ENCODE data around the gene RECQL5.

RECQL5 gene

GRCh38 chr17:75590314-75590761, 76.6 kb downstream of the RECQL5 start:
- H3K9me3 ChIP-seq (ENCODE audit: control insufficient read depth, low read length) = peaks cover 4% of the 10 kb centered on the region
- no peak overlapping the region for H2BK5ac ChIP-seq (ENCODE audit: low read depth, low read length, poor library complexity, severe bottlenecking)
- H3K36me3 ChIP-seq (ENCODE audit: control insufficient read depth in 1 of 2, insufficient read depth in 2 of 2, low read depth in 1 of 2, low read length in 2 of 2) = no peaks in the 10 kb centered on the region
- no peak for DNase-seq
- H2BK120ac ChIP-seq (ENCODE audit: low read depth, low read length) = no peak overlapping the region
- no peak overlapping the region for H3K18ac ChIP-seq (ENCODE audit: low read depth in 1 of 2, low read length in 2 of 2)
- H3K27ac ChIP-seq (ENCODE audit: low read length, poor library complexity, severe bottlenecking) = no peak overlapping the region
- peaks cover 17% of the 10 kb centered on the region for H3K4me1 ChIP-seq (ENCODE audit: control insufficient read depth, insufficient read depth, low read depth, low read length)
- H4K8ac ChIP-seq (ENCODE audit: low read length) = no peak overlapping the region
- no peak overlapping the region for H2AK5ac ChIP-seq (ENCODE audit: low read length, severe bottlenecking)
- peaks cover 15 to 67% of the 10 kb centered on the region in 2 experiments for H3K27me3 ChIP-seq (ENCODE audit: control insufficient read depth in 1 of 2, insufficient read depth in 1 of 2, low read length in 2 of 2)
- H3K4me2 ChIP-seq (ENCODE audit: low read length, poor library complexity, severe bottlenecking) = no peak overlapping the region
- H3K79me1 ChIP-seq (replicated peaks; ENCODE audit: low read length, poor library complexity, severe bottlenecking) = no peaks in the 10 kb centered on the region
- no peak overlapping the region for H2BK12ac ChIP-seq (ENCODE audit: low read length in 2 of 2)
- no peak overlapping the region for H2AFZ ChIP-seq (ENCODE audit: low read depth, low read length)
- no peak overlapping the region for H3K4ac ChIP-seq (ENCODE audit: low read depth in 1 of 2, low read length in 2 of 2)
- H3K14ac ChIP-seq (ENCODE audit: low read length in 2 of 2) = no peak overlapping the region
- H4K91ac ChIP-seq (ENCODE audit: low read length) = no peak overlapping the region
- 93% methylated on average over 8 of the region's 8 CpGs for WGBS
- no peak overlapping the region for H3K4me3 ChIP-seq (ENCODE audit: insufficient read depth in 1 of 2, low read depth in 1 of 2, low read length in 2 of 2)
- H2BK15ac ChIP-seq (ENCODE audit: low read depth, poor library complexity, severe bottlenecking) = no peak overlapping the region
- no peak overlapping the region for H3K9ac ChIP-seq (ENCODE audit: low read length)
- no peak overlapping the region for H3K23ac ChIP-seq (ENCODE audit: low read length in 2 of 2)

GRCh38 chr17:75589919-75590303, 77.0 kb downstream of the RECQL5 start:
- H3K9me3 ChIP-seq (ENCODE audit: control insufficient read depth, low read length) = peaks cover 4% of the 10 kb centered on the region
- H3K79me1 ChIP-seq (replicated peaks; ENCODE audit: low read length, poor library complexity, severe bottlenecking) = no peaks in the 10 kb centered on the region
- peak overlapping the region in 1 of 2 experiments; percentile 52 for H3K4me3 ChIP-seq (ENCODE audit: insufficient read depth in 1 of 2, low read depth in 1 of 2, low read length in 2 of 2)
- H2BK120ac ChIP-seq (ENCODE audit: low read depth, low read length) = peak overlapping the region; percentile 71
- H3K4ac ChIP-seq (ENCODE audit: low read depth in 1 of 2, low read length in 2 of 2) = no peak overlapping the region
- no peak overlapping the region for H2BK12ac ChIP-seq (ENCODE audit: low read length in 2 of 2)
- peaks cover 15% of the 10 kb centered on the region for H3K4me1 ChIP-seq (ENCODE audit: control insufficient read depth, insufficient read depth, low read depth, low read length)
- peak overlapping the region; percentile 36 for H3K4me2 ChIP-seq (ENCODE audit: low read length, poor library complexity, severe bottlenecking)
- H3K9ac ChIP-seq (ENCODE audit: low read length) = no peak overlapping the region
- H4K8ac ChIP-seq (ENCODE audit: low read length) = no peak overlapping the region
- no peak overlapping the region for H4K91ac ChIP-seq (ENCODE audit: low read length)
- 89% methylated on average over 23 of the region's 29 CpGs for WGBS
- no peaks in the 10 kb centered on the region for H3K36me3 ChIP-seq (ENCODE audit: control insufficient read depth in 1 of 2, insufficient read depth in 2 of 2, low read depth in 1 of 2, low read length in 2 of 2)
- DNase-seq = no peak
- peaks cover 10 to 63% of the 10 kb centered on the region in 2 experiments for H3K27me3 ChIP-seq (ENCODE audit: control insufficient read depth in 1 of 2, insufficient read depth in 1 of 2, low read length in 2 of 2)
- H3K27ac ChIP-seq (ENCODE audit: low read length, poor library complexity, severe bottlenecking) = no peak overlapping the region
- no peak overlapping the region for H2BK15ac ChIP-seq (ENCODE audit: low read depth, poor library complexity, severe bottlenecking)
- H3K14ac ChIP-seq (ENCODE audit: low read length in 2 of 2) = no peak overlapping the region
- no peak overlapping the region for H3K23ac ChIP-seq (ENCODE audit: low read length in 2 of 2)
- H3K18ac ChIP-seq (ENCODE audit: low read depth in 1 of 2, low read length in 2 of 2) = peak overlapping the region; percentile 54 to 88
- H2AK5ac ChIP-seq (ENCODE audit: low read length, severe bottlenecking) = no peak overlapping the region
- no peak overlapping the region for H2AFZ ChIP-seq (ENCODE audit: low read depth, low read length)
- no peak overlapping the region for H2BK5ac ChIP-seq (ENCODE audit: low read depth, low read length, poor library complexity, severe bottlenecking)

GRCh38 chr17:75589012-75589918, 77.7 kb downstream of the RECQL5 start:
- peaks cover 4% of the 10 kb centered on the region for H3K9me3 ChIP-seq (ENCODE audit: control insufficient read depth, low read length)
- no peak overlapping the region for H2BK5ac ChIP-seq (ENCODE audit: low read depth, low read length, poor library complexity, severe bottlenecking)
- H3K4ac ChIP-seq (ENCODE audit: low read depth in 1 of 2, low read length in 2 of 2) = peak overlapping the region; percentile 60 to 88
- DNase-seq = peak; percentile 84
- peaks cover 10 to 60% of the 10 kb centered on the region in 2 experiments for H3K27me3 ChIP-seq (ENCODE audit: control insufficient read depth in 1 of 2, insufficient read depth in 1 of 2, low read length in 2 of 2)
- no peak overlapping the region for H3K9ac ChIP-seq (ENCODE audit: low read length)
- no peak overlapping the region for H3K23ac ChIP-seq (ENCODE audit: low read length in 2 of 2)
- peak overlapping the region; percentile 87 for H4K91ac ChIP-seq (ENCODE audit: low read length)
- H3K4me1 ChIP-seq (ENCODE audit: control insufficient read depth, insufficient read depth, low read depth, low read length) = peaks cover 15% of the 10 kb centered on the region
- peak overlapping the region; percentile 98 for H2BK15ac ChIP-seq (ENCODE audit: low read depth, poor library complexity, severe bottlenecking)
- H3K36me3 ChIP-seq (ENCODE audit: control insufficient read depth in 1 of 2, insufficient read depth in 2 of 2, low read depth in 1 of 2, low read length in 2 of 2) = no peaks in the 10 kb centered on the region
- H3K14ac ChIP-seq (ENCODE audit: low read length in 2 of 2) = no peak overlapping the region
- H3K79me1 ChIP-seq (replicated peaks; ENCODE audit: low read length, poor library complexity, severe bottlenecking) = no peaks in the 10 kb centered on the region
- WGBS = 17% methylated on average over 56 of the region's 100 CpGs
- no peak overlapping the region for H2AK5ac ChIP-seq (ENCODE audit: low read length, severe bottlenecking)
- H4K8ac ChIP-seq (ENCODE audit: low read length) = peak overlapping the region; percentile 94
- H3K27ac ChIP-seq (ENCODE audit: low read length, poor library complexity, severe bottlenecking) = no peak overlapping the region
- peak overlapping the region; percentile 70 to 88 for H3K18ac ChIP-seq (ENCODE audit: low read depth in 1 of 2, low read length in 2 of 2)
- H2BK12ac ChIP-seq (ENCODE audit: low read length in 2 of 2) = peak overlapping the region; percentile 68 to 86
- peak overlapping the region; percentile 71 for H2BK120ac ChIP-seq (ENCODE audit: low read depth, low read length)
- peak overlapping the region; percentile 55 for H2AFZ ChIP-seq (ENCODE audit: low read depth, low read length)
- peak overlapping the region; percentile 52 to 59 for H3K4me3 ChIP-seq (ENCODE audit: insufficient read depth in 1 of 2, low read depth in 1 of 2, low read length in 2 of 2)
- peak overlapping the region; percentile 36 for H3K4me2 ChIP-seq (ENCODE audit: low read length, poor library complexity, severe bottlenecking)

GRCh38 chr17:75588596-75589011, 78.3 kb downstream of the RECQL5 start:
- Histone ChIP-seq H3K9me3 (ENCODE audit: control insufficient read depth, low read length) (peaks cover 4% of the 10 kb centered on the region), H3K4me3 (ENCODE audit: insufficient read depth in 1 of 2, low read depth in 1 of 2, low read length in 2 of 2) (peak overlapping the region; percentile 35 to 47), H4K91ac (ENCODE audit: low read length) (peak overlapping the region; percentile 74), H3K4me2 (ENCODE audit: low read length, poor library complexity, severe bottlenecking) (peak overlapping the region; percentile 18), H2AFZ (ENCODE audit: low read depth, low read length) (peak overlapping the region; percentile 55), H3K23ac (ENCODE audit: low read length in 2 of 2) (peak overlapping the region; percentile 62 to 78), H3K36me3 (ENCODE audit: control insufficient read depth in 1 of 2, insufficient read depth in 2 of 2, low read depth in 1 of 2, low read length in 2 of 2) (no peaks in the 10 kb centered on the region), H2BK15ac (ENCODE audit: low read depth, poor library complexity, severe bottlenecking) (peak overlapping the region; percentile 98), H2BK12ac (ENCODE audit: low read length in 2 of 2) (peak overlapping the region in 1 of 2 experiments; percentile 50), H3K4ac (ENCODE audit: low read depth in 1 of 2, low read length in 2 of 2) (peak overlapping the region; percentile 60 to 88), H3K27ac (ENCODE audit: low read length, poor library complexity, severe bottlenecking) (no peak overlapping the region), H3K4me1 (ENCODE audit: control insufficient read depth, insufficient read depth, low read depth, low read length) (peaks cover 15% of the 10 kb centered on the region), H2BK5ac (ENCODE audit: low read depth, low read length, poor library complexity, severe bottlenecking) (no peak overlapping the region), H3K18ac (ENCODE audit: low read depth in 1 of 2, low read length in 2 of 2) (peak overlapping the region; percentile 70 to 84), H2AK5ac (ENCODE audit: low read length, severe bottlenecking) (no peak overlapping the region), H4K8ac (ENCODE audit: low read length) (peak overlapping the region; percentile 94), H2BK120ac (ENCODE audit: low read depth, low read length) (peak overlapping the region; percentile 64), H3K9ac (ENCODE audit: low read length) (no peak overlapping the region), H3K27me3 (ENCODE audit: control insufficient read depth in 1 of 2, insufficient read depth in 1 of 2, low read length in 2 of 2) (peaks cover 10 to 56% of the 10 kb centered on the region in 2 experiments), H3K79me1 (replicated peaks; ENCODE audit: low read length, poor library complexity, severe bottlenecking) (no peaks in the 10 kb centered on the region), H3K14ac (ENCODE audit: low read length in 2 of 2) (peak overlapping the region in 1 of 2 experiments; percentile 35)
- WGBS = 13% methylated on average over 32 of the region's 49 CpGs
- DNase-seq = no peak
